AG04450 (cell line): ENCODE results near the gene NXNL1. TPM values are rescaled to one million over a fixed set of nuclear protein-coding genes. Genes with fewer than 3 reads are reported as not detected.

Experiments
- CTCF ChIA-PET: fragments of 300-600, 350-600 bp; formaldehyde crosslinking; extraction: SDS; loops from one replicate; lab custom pipeline; 2022; ENCODE audit warnings: antibody characterized with exemption, inconsistent platforms; lab: Charles Lee
- POLR2A ChIA-PET: fragments of 350-600 bp; formaldehyde crosslinking; extraction: SDS; loops from one replicate; lab custom pipeline; 2021; ENCODE audit warnings: antibody characterized with exemption, inconsistent platforms; lab: Yijun Ruan, JAX
- DNase-seq: peaks from one replicate; pipeline ENCODE4 v3.0.0-alpha.2; 2011; ENCODE audit warnings: low read depth, low spot score
- H3K27ac ChIP-seq: one replicate; pipeline ENCODE4 v1.5.1; 2012; ENCODE audit warnings: low read depth, low read length, control low read depth
- H3K27me3 ChIP-seq: one replicate; pipeline ENCODE4 v1.6.0; 2012; ENCODE audit warnings: low read length; ENCODE audit not compliant: control insufficient read depth, insufficient read depth
- H3K4me3 ChIP-seq: 2 replicates; pipeline ENCODE4 v1.5.1; 2011; ENCODE audit warnings: mild to moderate bottlenecking, low read depth, low read length, control low read depth
- H3K9me3 ChIP-seq: 2 replicates; pipeline ENCODE4 v1.5.1; 2012; ENCODE audit warnings: low read length; ENCODE audit not compliant: control insufficient read depth, insufficient read depth
- polyA plus RNA-seq: library from polyadenylated mRNA; depleted of rRNA; stranded (reverse); fragments of >200 nt; gene quantifications from 2 replicates; pipeline ENCODE4 v1.2.3, GENCODE V29; 2011
- TF ChIP-seq, protein P1 (sequence below): IDR thresholded peaks from 2 replicates; pipeline ENCODE4 v1.5.1; 2011; ENCODE audit warnings: low read depth, low read length, control low read depth, inconsistent platforms

The NXNL1 gene
- polyA plus RNA-seq, 1 experiment: not detected

DNA sequence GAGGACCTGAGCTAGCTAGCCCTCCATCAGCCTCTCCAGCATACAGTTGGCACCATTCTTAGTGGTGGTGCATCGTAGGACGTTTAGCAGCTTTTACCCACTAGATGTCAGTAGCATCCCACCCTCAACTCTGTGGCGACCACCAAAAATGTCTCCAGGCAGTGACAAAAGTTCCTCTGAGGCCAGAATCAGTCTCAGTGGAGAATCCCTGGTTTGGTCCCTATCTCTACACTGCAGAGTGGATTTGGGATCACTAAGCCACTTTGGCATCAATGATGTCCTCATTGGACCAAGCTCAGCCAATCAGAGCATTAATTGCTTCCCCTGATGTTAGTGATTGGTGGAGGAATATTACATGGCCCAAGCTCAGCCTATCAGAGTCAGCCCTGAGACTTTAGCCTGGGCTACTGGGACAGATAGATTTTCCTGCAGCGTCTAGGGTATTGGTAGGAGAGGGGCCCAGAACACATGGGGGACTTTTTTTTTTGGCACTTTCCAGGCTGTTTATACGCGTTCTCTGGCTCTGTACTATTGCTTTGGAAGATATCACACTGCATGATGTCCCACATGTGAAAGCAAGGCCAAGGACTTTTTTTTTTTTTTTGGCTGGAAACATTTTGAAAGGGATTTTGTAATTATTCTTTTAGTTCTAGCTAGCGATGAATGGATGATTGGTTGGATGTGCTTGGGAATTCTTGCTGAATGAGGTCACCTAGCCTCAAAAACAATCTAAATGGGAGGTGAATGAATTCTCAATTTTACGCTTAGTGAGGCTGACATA is 19.3 kb downstream of the NXNL1 start:
- ChIA-PET POLR2A (interaction anchor here (0.6 kb wide), 1 partner anchor 49 kb away, joined by 4 read pairs; no protein-coding TSS in a partner anchor), CTCF (interaction anchor here (0.6 to 1.4 kb wide), 8 partner anchors 9 to 418 kb away, joined by 3 to 7 read pairs (median 4); partner anchors contain the start of genes MVB12A and RPL18A)
- H3K27me3 ChIP-seq: peaks cover 7% of the 10 kb centered on the region
- no peak for DNase-seq
- TF ChIP-seq, protein P1, sequence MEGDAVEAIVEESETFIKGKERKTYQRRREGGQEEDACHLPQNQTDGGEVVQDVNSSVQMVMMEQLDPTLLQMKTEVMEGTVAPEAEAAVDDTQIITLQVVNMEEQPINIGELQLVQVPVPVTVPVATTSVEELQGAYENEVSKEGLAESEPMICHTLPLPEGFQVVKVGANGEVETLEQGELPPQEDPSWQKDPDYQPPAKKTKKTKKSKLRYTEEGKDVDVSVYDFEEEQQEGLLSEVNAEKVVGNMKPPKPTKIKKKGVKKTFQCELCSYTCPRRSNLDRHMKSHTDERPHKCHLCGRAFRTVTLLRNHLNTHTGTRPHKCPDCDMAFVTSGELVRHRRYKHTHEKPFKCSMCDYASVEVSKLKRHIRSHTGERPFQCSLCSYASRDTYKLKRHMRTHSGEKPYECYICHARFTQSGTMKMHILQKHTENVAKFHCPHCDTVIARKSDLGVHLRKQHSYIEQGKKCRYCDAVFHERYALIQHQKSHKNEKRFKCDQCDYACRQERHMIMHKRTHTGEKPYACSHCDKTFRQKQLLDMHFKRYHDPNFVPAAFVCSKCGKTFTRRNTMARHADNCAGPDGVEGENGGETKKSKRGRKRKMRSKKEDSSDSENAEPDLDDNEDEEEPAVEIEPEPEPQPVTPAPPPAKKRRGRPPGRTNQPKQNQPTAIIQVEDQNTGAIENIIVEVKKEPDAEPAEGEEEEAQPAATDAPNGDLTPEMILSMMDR: peak; percentile 36
- no peak overlapping the region for H3K27ac ChIP-seq
- H3K4me3 ChIP-seq: no peak overlapping the region
- peaks cover 2% of the 10 kb centered on the region; the same call in 1 of the 2 replicates for H3K9me3 ChIP-seq

GRCh38 chr19:17436874-17437267 is 23.9 kb downstream of the NXNL1 start:
- DNase-seq: no peak
- Histone ChIP-seq H3K27me3 (no peaks in the 10 kb centered on the region), H3K27ac (no peak overlapping the region), H3K9me3 (peaks cover 5% of the 10 kb centered on the region; the same call in 1 of the 2 replicates), H3K4me3 (no peak overlapping the region)
- TF ChIP-seq, protein P1: no peak
- ChIA-PET POLR2A (no interaction called here), CTCF (no interaction called here)

GRCh38 chr19:17436094-17436873 is 24.4 kb downstream of the NXNL1 start:
- DNase-seq: no peak
- ChIA-PET POLR2A (no interaction called here), CTCF (no interaction called here)
- Histone ChIP-seq H3K4me3 (no peak overlapping the region), H3K27ac (no peak overlapping the region), H3K27me3 (no peaks in the 10 kb centered on the region), H3K9me3 (peaks cover 5% of the 10 kb centered on the region; the same call in 1 of the 2 replicates)
- TF ChIP-seq, protein P1: no peak

DNA sequence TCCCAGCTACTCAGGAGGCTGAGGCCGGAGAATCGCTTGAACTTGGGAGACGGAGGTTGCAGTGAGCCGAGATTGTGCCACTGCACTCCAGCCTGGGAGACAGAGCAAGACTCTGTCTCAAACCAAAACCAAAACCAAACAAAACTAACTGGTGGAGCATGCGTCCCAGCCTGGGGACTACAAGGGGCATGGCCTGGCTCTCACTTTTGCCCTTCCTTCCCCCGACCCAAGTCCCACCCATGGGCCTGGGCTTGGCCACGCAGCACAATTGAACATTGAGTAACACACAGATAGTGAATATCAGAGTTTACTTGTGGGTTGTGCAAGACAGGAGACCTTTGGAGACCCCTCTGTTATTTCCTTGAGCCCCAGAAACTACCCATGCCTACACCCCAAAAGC is 25.5 kb downstream of the NXNL1 start:
- Histone ChIP-seq H3K9me3 (peaks cover 5% of the 10 kb centered on the region; the same call in 1 of the 2 replicates), H3K27ac (no peak overlapping the region), H3K4me3 (no peak overlapping the region), H3K27me3 (no peaks in the 10 kb centered on the region)
- CTCF ChIA-PET: no interaction called here
- no peak for DNase-seq
- POLR2A ChIA-PET: no interaction called here
- TF ChIP-seq, protein P1: no peak

DNA sequence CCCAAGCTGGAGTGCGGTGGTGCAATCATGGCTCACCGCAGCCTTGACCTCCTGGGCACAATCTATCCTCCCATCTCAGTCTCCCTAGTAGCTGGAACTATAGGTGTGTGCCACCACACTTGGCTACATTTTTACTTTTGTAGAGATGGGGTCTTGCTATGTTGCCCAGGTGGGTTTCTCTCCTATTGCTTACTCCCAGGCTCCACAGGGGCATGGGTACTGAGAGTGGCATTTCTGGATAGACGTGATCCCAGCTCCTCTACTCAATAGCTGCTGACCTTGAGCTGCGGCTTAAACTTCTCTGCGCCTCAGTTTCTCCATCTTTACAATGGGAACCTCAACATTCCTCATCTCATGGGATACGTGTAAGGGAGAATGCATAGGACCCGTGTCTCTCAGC is 29.3 kb downstream of the NXNL1 start:
- ChIA-PET POLR2A (no interaction called here), CTCF (no interaction called here)
- DNase-seq: no peak
- no peak overlapping the region for H3K4me3 ChIP-seq
- H3K27ac ChIP-seq: no peak overlapping the region
- no peaks in the 10 kb centered on the region for H3K27me3 ChIP-seq
- H3K9me3 ChIP-seq: peaks cover 2% of the 10 kb centered on the region; the same call in 1 of the 2 replicates
- TF ChIP-seq, protein P1: no peak
